HG03558 (cell line): Measurements from ENCODE around the gene EVC2.

ENCODE experiments used
- ATAC-seq: cut with Tn5 transposase; IDR thresholded peaks from one replicate; pipeline ENCODE4 v1.9.1; 2021; ENCODE audit warnings: moderate number of reproducible peaks; ENCODE audit not compliant: unreplicated experiment; ENCODE audit errors: extremely low read depth

EVC2 gene

GRCh38 chr4:5713861-5714260 lies 5.5 kb upstream of the EVC2 start:
- no peak for ATAC-seq

GRCh38 chr4:5712931-5713330 lies 4.6 kb upstream of the EVC2 start:
- no peak for ATAC-seq

GRCh38 chr4:5712517-5712916 lies 4.2 kb upstream of the EVC2 start:
- no peak for ATAC-seq

GRCh38 chr4:5711479-5712184 lies 3.3 kb upstream of the EVC2 start:
- ATAC-seq: no peak

GRCh38 chr4:5710961-5711478 lies 2.7 kb upstream of the EVC2 start, which contains the start of gene EVC:
Gene EVC, plus strand, starts transcription at chr4:5711201. Its CDS starts 180 bp downstream, at chr4:5711381.
- no peak for ATAC-seq

- ATAC-seq: no peak
Measured at GRCh38 chr4:5710065-5710960, 2.0 kb upstream of the EVC2 start.

GRCh38 chr4:5709207-5709575 lies 832 bp upstream of the EVC2 start:
- no peak for ATAC-seq

GRCh38 chr4:5707778-5708448 lies 446 bp downstream of the EVC2 start:
- no peak for ATAC-seq

GRCh38 chr4:5707366-5707765 lies 993 bp downstream of the EVC2 start:
- no peak for ATAC-seq

GRCh38 chr4:5706486-5707290 lies 1.7 kb downstream of the EVC2 start:
- no peak for ATAC-seq

GRCh38 chr4:5705647-5706320 lies 2.6 kb downstream of the EVC2 start:
- ATAC-seq: no peak

- ATAC-seq: no peak
Measured at GRCh38 chr4:5704276-5704675, 4.1 kb downstream of the EVC2 start.

GRCh38 chr4:5703831-5704230 lies 4.5 kb downstream of the EVC2 start:
- ATAC-seq: no peak

GRCh38 chr4:5701971-5702370 lies 6.4 kb downstream of the EVC2 start:
- ATAC-seq: no peak

- ATAC-seq: no peak
Measured at GRCh38 chr4:5700459-5700858, 7.9 kb downstream of the EVC2 start.

- no peak for ATAC-seq
Measured at GRCh38 chr4:5696341-5696740, 12.0 kb downstream of the EVC2 start.

GRCh38 chr4:5693871-5694270 lies 14.5 kb downstream of the EVC2 start:
- ATAC-seq: no peak

GRCh38 chr4:5691491-5692132 lies 16.7 kb downstream of the EVC2 start:
- ATAC-seq: no peak

GRCh38 chr4:5689065-5689464 lies 19.3 kb downstream of the EVC2 start:
- ATAC-seq: no peak
